GM12891 (cell line): ENCODE data around the gene YEATS4.

Experiments used
- DNase-seq: peaks from one replicate; pipeline ENCODE4 v3.0.0; 2011; ENCODE audit warnings: low spot score; ENCODE audit not compliant: insufficient read length
- FAIRE-seq: peaks from 2 replicates; lab custom pipeline; 2011; peaks lifted over from hg19 to GRCh38; lab: Jason Lieb, UNC
- PAX5 ChIP-seq: IDR thresholded peaks from 2 replicates; pipeline ENCODE4 v1.6.1; 2011; ENCODE audit warnings: low read length, moderate library complexity, mild to moderate bottlenecking; ENCODE audit not compliant: insufficient read depth, severe bottlenecking
- POLR2A ChIP-seq: IDR thresholded peaks from 2 replicates; pipeline ENCODE4 v1.6.1; 2011; ENCODE audit warnings: low read depth, low read length, control low read depth
- POLR2AphosphoS5 ChIP-seq: IDR thresholded peaks from 2 replicates; pipeline ENCODE4 v1.6.1; 2011; ENCODE audit warnings: low read depth, low read length, control low read depth
- POU2F2 ChIP-seq: IDR thresholded peaks from 2 replicates; pipeline ENCODE4 v1.6.1; 2011; ENCODE audit warnings: low read depth, mild to moderate bottlenecking, control low read depth, low read length, moderate library complexity
- SPI1 ChIP-seq: IDR thresholded peaks from 2 replicates; pipeline ENCODE4 v1.6.1; 2011; ENCODE audit warnings: low read depth, low read length, control low read depth
- TAF1 ChIP-seq: IDR thresholded peaks from 2 replicates; pipeline ENCODE4 v1.6.1; 2011; ENCODE audit warnings: low read depth, low read length, control low read depth

YEATS4 gene

DNA sequence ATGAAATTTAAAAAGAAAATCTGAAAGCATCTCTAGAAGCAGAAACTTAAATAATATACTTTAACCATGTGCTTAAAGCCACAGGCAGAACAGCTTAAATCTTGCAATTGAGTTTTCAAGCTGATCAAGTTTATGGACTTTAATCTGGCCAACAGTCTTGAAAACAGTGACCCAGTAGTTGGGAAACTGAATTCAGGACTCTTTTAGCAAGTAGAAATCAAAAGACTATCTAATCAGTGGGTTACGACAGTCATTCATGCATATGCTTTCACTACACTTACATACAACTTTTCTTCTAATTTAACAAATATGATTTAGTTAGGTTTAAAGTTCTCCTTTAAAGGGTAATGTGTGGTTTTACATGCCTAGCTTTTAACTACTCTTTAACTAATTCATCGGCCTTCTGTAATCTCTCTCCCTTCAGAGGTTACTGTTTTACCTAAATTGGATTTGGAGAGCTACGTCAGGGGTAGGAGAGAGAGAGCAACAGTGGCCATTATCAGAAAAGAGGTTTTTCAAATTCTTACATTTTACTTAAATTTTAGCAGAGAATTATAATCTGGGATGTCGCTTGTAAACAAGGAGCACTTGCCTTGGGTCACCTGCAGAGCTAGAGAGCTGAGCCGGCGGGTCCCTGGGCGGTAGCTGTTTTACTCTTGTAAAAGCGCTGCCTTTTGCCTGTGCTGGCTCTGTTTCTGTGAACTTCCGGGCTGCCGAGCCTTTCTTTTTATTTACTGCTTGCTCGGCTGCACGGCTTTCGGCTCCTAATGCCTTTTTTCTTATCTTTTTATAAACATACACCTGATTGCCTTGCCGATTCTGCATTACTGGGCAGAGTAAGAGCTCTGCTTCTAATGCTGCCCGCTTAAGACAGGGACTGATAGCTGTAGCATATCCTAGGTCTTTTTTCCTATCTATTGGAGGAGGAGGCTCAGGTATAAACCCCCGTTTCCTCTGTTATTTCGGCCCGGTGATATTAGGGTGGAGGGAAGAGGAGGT, 28.8 kb upstream of the YEATS4 start:
- no peak for FAIRE-seq
- peak; percentile 45; the same call in 1 of the 2 replicates for TF ChIP-seq POLR2AphosphoS5
- no peak for TF ChIP-seq PAX5
- no peak for TF ChIP-seq SPI1
- peak; percentile 31; the same call in 1 of the 2 replicates for TF ChIP-seq POLR2A
- no peak; the same call in 1 of the 2 replicates for TF ChIP-seq POU2F2
- TF ChIP-seq TAF1, result peak; percentile 45; the same call in 1 of the 2 replicates
- DNase-seq, result no peak

GRCh38 chr12:69331519-69331908, 28.0 kb upstream of the YEATS4 start:
- no peak for DNase-seq
- TF ChIP-seq TAF1 (no peak), PAX5 (no peak), POU2F2 (no peak), POLR2A (no peak), SPI1 (no peak), POLR2AphosphoS5 (no peak)
- peak; percentile 9 for FAIRE-seq

DNA sequence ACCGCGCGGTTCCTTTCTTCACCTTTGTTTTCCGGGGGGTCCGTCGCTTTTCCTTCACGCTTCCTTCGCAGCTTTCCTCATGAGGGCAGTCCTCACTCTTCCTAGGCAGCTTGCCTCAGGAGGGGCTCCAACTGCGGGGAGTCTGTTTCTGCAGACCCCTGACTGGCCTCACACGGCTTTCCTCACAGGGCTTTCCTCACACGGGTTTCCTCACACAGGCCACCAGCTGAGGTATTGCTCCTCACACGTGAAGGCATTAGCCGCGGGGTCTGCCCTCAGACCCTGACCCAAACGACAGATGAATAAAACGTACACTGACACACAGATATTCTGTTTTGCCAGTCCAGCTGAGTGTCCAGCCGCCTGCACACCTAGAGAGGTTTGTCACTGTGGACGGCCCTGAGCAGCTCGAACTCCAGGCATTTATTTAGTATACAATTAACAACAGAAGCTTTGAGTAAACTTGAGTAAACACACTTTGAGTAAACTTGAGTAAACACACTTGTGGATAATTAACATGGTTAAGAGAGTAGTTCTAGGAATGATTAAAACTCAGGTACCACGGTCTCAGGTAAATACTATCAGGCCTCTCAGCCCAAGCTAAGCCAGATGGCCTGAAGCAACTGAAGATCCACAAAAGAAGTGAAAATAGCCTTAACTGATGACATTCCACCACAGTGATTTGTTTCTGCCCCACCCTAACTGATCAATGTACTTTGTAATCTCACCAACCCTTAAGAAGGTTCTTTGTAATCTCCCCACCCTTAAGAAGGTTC, 27.4 kb upstream of the YEATS4 start:
- FAIRE-seq, result no peak
- no peak for DNase-seq
- TF ChIP-seq PAX5, result no peak
- no peak for TF ChIP-seq POU2F2
- TF ChIP-seq TAF1, result no peak
- TF ChIP-seq POLR2AphosphoS5, result no peak
- no peak for TF ChIP-seq POLR2A
- TF ChIP-seq SPI1, result no peak

DNA sequence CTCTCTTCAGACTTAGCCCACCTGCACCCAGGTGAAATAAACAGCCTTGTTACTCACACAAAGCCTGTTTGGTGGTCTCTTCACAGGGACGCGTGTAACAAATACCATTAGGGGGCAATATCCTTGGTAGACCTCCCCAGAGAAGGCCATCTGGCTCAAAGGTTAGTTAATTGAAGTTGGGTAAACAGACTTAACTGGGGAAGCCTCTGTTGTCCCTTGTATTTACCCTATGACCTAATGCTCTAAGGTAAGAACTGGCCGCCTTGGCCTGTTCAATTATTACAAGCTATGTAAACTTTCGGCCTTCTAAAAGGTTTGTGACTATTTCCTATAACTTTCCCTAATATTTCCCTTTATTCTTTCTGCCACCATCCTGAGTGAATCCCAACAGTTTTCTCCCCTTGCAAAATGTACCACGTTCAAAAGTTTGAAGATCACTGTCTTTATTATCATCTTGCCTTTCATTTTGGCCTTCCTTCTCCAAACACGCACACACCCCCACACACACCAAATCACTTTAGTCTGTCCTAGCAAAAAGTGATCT, 26.7 kb upstream of the YEATS4 start:
- no peak for FAIRE-seq
- no peak for TF ChIP-seq TAF1
- no peak for TF ChIP-seq SPI1
- no peak for TF ChIP-seq POLR2AphosphoS5
- no peak for TF ChIP-seq PAX5
- TF ChIP-seq POLR2A, result no peak
- TF ChIP-seq POU2F2, result no peak
- no peak for DNase-seq

DNA sequence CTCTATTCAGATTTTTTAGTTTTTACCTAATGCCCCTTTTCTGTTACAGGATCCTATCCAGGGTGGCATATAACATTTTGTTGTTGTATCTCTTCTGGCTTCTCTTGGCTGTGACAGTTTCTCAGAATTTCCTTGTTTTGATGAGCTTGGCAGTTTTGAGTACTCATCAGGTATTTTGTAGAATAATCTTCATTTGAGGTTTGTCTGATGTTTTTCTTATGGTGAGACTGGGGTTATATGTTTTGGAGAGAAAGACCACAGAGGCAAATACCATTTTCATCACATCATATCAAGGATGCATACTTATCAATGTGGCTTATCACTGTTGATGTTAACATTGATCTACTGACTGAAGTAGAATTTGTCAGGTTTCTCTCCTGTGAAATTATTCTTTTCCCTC, 25.4 kb upstream of the YEATS4 start:
- TF ChIP-seq PAX5 (no peak), TAF1 (no peak), SPI1 (no peak), POU2F2 (no peak), POLR2A (no peak), POLR2AphosphoS5 (no peak)
- no peak for FAIRE-seq
- DNase-seq, result no peak

GRCh38 chr12:69337311-69338090, 22.0 kb upstream of the YEATS4 start:
- TF ChIP-seq POLR2A (no peak), POLR2AphosphoS5 (no peak), PAX5 (no peak), SPI1 (no peak), POU2F2 (no peak), TAF1 (no peak)
- FAIRE-seq (no peak), DNase-seq (no peak)

- FAIRE-seq (no peak), DNase-seq (no peak)
- no peak for TF ChIP-seq SPI1
- TF ChIP-seq POU2F2, result no peak
- no peak for TF ChIP-seq POLR2AphosphoS5
- TF ChIP-seq PAX5, result no peak
- no peak for TF ChIP-seq TAF1
- TF ChIP-seq POLR2A, result no peak
Observed at GRCh38 chr12:69338120-69338859, 21.3 kb upstream of the YEATS4 start.
